Adrenal gland (tissue), 5 donors: Measurements from ENCODE around the gene KRT24.

Experiments
- POLR2A ChIP-seq, 2 donors: fragments of 450-650 bp; IDR thresholded peaks; one replicate each; pipeline ENCODE4 v1.6.1; 2017; ENCODE audit warnings: antibody characterized with exemption in 2 of 2, mild to moderate bottlenecking in 2 of 2, moderate library complexity in 1 of 2
- TF ChIP-seq, protein P1 (sequence below), 6 experiments: fragments of 450-650 bp in 4 of 6; fragments of 200-600 bp in 2 of 6; sonication (generic) in 1 of 6; IDR thresholded peaks; 1 replicate in 5 of 6; 2 replicates in 1 of 6; pipeline versions ENCODE4 v1.5.1 to v1.8.0; 2016 to 2021; ENCODE audit warnings: antibody characterized with exemption in 6 of 6, mild to moderate bottlenecking in 2 of 6, moderate library complexity in 1 of 6
- donor health status: DM: no; HTN: no; CAD: no.

DNA sequence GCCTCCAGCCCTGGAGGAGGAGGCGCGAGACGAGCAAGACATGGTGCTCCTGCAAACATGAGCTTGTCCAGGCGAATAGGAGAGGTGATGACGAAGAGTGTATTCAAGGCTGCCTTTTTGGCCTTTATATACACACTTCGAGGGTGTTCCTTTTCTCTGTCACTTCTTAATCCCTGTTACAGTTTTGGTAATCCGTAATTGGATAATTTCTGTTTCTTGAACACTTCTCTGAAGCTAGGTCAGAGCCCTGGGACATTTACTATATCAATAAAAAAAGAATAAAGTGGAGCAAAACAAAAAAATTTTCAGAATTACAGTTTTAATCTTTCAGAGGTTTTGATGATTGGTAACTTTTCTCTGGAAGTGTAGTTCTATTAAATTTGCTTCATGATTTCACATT lies at the start of gene KRT24:
- TF ChIP-seq, protein P1, sequence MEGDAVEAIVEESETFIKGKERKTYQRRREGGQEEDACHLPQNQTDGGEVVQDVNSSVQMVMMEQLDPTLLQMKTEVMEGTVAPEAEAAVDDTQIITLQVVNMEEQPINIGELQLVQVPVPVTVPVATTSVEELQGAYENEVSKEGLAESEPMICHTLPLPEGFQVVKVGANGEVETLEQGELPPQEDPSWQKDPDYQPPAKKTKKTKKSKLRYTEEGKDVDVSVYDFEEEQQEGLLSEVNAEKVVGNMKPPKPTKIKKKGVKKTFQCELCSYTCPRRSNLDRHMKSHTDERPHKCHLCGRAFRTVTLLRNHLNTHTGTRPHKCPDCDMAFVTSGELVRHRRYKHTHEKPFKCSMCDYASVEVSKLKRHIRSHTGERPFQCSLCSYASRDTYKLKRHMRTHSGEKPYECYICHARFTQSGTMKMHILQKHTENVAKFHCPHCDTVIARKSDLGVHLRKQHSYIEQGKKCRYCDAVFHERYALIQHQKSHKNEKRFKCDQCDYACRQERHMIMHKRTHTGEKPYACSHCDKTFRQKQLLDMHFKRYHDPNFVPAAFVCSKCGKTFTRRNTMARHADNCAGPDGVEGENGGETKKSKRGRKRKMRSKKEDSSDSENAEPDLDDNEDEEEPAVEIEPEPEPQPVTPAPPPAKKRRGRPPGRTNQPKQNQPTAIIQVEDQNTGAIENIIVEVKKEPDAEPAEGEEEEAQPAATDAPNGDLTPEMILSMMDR (IDR thresholded peaks at IDR 0.05): no peak
- TF ChIP-seq POLR2A (IDR thresholded peaks at IDR 0.05): no peak
